ENCODE measurements around the gene EYS.

EYS gene

DNA sequence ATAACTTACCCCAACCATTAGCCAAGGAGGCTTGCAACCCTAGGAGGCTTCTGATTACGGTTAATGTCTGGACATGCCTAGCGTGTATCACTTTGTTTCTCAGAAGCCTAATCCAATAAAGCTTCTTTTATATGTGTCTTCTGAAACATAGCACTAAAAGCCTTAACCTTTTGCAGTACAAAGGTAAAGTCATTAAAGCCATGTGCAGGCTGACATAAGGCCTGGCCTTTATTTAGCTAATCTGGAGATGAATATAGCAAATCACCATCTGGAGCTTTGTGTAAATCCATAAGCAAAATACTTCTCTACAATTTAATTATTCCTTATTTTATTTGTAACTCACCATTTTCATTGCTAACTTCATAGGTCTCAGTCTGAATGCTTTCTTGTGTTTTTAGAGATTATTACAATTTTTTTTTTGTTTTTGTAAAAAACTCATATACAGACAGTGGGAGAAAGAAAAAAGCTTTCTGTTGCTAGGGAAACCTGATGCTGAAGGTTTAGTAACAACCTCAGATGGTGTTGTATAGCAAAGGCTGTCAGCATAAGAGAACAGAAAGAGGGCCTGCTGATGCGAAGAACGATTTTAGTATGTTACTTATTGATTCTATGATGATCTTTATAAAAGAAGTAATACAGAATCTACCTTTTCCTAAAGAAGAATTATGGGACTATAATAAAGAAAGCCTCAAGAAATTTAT, at the start of gene EYS:
Gene EYS (minus strand): TSS at position 101 of the 701 bp plus-strand sequence. CDS start 211,816 bp downstream, outside the sequence.
- in situ Hi-C loops (cut with MboI; ENCODE audit: low pct_unique_long_range_greater_than_20kb, low sequenced_read_pairs, unreplicated experiment) = no loop called here
- TF ChIP-seq, protein P1, sequence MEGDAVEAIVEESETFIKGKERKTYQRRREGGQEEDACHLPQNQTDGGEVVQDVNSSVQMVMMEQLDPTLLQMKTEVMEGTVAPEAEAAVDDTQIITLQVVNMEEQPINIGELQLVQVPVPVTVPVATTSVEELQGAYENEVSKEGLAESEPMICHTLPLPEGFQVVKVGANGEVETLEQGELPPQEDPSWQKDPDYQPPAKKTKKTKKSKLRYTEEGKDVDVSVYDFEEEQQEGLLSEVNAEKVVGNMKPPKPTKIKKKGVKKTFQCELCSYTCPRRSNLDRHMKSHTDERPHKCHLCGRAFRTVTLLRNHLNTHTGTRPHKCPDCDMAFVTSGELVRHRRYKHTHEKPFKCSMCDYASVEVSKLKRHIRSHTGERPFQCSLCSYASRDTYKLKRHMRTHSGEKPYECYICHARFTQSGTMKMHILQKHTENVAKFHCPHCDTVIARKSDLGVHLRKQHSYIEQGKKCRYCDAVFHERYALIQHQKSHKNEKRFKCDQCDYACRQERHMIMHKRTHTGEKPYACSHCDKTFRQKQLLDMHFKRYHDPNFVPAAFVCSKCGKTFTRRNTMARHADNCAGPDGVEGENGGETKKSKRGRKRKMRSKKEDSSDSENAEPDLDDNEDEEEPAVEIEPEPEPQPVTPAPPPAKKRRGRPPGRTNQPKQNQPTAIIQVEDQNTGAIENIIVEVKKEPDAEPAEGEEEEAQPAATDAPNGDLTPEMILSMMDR (IDR thresholded peaks at IDR 0.05; ENCODE audit: extremely low read depth, insufficient read depth, missing control alignments) = no peak
- no peak for DNase-seq (ENCODE audit: low spot score)

DNA sequence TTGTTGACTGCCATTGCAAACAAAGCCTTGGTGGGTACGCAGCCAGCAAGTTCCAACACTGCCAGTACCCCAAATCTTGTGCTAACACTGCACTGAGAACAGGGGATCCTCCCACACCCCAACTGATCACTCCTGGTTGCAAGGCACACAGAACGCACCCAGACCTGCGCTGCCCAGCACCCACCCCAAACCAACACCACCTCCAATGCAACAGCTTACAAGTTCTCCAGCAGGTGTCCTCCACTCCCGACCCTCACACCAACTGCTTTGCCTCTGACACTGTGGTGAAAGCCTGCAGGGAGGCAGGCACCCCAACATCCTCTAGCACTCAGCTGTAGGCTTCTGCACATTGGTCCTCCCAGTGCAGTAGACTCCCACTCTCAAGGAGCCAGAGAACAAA, 39.3 kb upstream of the EYS start:
- DNase-seq (ENCODE audit: low spot score) = no peak
- TF ChIP-seq, protein P1 (IDR thresholded peaks at IDR 0.05; ENCODE audit: extremely low read depth, insufficient read depth, missing control alignments) = no peak
- in situ Hi-C loops (cut with MboI; ENCODE audit: low pct_unique_long_range_greater_than_20kb, low sequenced_read_pairs, unreplicated experiment) = no loop called here

DNA sequence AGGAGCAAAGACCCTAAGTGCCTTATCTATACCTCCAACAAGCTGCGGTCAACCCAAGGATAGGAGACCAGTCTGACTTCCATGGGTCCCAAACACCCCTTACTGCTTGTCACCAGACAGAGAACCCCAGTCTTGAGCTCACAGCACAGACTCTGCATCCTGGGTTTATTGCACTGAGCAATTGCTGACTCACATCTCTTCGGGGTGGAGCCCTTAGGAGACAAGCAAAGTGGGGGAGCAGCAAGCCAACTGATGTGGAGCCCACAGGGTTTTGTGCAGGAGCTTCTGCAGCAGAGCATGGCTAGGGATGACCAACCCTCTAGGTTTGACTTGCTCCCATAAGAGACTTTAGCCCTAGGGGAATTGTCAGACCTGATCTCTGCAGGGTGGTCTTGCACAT, 38.6 kb upstream of the EYS start:
- no peak for DNase-seq (ENCODE audit: low spot score)
- in situ Hi-C loops (cut with MboI; ENCODE audit: low pct_unique_long_range_greater_than_20kb, low sequenced_read_pairs, unreplicated experiment) = no loop called here
- TF ChIP-seq, protein P1 (IDR thresholded peaks at IDR 0.05; ENCODE audit: extremely low read depth, insufficient read depth, missing control alignments) = no peak

DNA sequence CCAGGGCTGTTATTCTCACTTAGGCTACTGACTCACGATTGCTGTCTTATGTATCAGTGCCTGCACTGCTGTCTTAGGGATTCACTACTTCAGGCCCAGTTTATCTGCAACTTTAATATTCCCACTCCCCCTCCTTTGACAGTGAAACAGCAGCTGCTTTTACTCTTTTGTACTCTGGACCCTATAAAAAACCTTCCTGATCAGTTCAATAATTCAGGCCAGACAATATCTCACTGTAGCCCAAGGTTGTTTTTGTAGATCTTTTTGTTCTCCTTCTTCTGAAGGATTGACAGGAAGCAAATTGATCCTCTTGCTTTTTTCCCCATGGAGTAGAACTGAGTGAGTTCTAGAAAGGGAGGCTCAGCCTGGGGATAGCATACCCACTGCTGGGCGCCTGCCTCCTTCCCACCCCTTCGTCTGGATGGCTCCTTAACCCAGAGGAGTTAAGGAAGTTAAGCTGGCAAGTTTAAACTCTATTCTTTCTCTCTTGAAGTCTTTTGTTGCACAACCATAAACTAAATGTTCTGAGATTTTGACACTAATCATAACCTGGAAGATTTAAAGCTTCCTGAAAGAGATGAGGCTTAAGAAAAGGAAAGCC, 22.0 kb upstream of the EYS start:
- in situ Hi-C loops (cut with MboI; ENCODE audit: low pct_unique_long_range_greater_than_20kb, low sequenced_read_pairs, unreplicated experiment) = no loop called here
- TF ChIP-seq, protein P1 (IDR thresholded peaks at IDR 0.05; ENCODE audit: extremely low read depth, insufficient read depth, missing control alignments) = no peak
- DNase-seq (ENCODE audit: low spot score) = no peak

DNA sequence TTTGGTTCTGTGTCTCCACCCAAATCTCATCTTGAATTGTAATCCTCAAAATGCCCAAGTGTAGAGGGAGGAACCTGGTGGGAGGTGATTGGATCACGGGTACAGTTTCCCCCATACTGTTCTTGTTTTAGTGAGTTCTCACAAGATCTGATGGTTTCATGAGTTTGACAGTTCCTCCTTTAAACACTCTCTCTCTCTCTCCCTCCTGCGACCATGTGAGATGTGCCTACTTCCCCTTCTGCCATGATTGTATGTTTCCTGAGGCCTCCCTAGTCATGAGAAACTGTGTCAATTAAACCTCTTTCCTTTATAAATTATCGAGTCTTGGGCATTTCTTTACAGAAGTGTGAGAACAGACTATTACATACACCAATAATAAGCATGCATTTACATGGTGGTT, 12.1 kb upstream of the EYS start:
- no peak for DNase-seq (ENCODE audit: low spot score)
- TF ChIP-seq, protein P1 (IDR thresholded peaks at IDR 0.05; ENCODE audit: extremely low read depth, insufficient read depth, missing control alignments) = no peak

DNA sequence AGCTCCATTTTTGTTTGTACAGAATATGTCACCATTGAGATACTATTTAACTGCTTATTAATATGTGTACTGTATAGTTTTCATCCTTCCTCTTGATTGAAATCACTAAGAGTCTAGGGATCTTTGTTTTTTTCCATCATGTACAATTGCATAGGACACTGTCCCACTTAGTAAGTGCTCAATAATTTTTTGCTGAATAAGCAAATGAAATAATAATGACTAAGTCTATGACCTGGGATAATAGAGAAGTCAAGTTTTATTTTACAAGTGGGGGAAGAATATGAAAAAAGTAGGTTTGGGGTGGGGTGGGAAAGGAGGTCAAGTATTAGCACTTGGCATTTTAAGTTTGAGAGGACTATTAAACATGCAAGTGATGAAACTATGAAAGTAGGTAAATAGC, 4.5 kb upstream of the EYS start:
- no peak for DNase-seq (ENCODE audit: low spot score)
- TF ChIP-seq, protein P1 (IDR thresholded peaks at IDR 0.05; ENCODE audit: extremely low read depth, insufficient read depth, missing control alignments) = no peak
- in situ Hi-C loops (cut with MboI; ENCODE audit: low pct_unique_long_range_greater_than_20kb, low sequenced_read_pairs, unreplicated experiment) = no loop called here

More for the DNA sequence above, 12.1 kb upstream of the EYS start:
- in situ Hi-C loops (cut with MboI; ENCODE audit: low pct_unique_long_range_greater_than_20kb, low sequenced_read_pairs, unreplicated experiment) = no loop called here
